Measurements from ENCODE around the gene TMOD1.

GRCh38 chr9:97564291-97565175 lies 63.1 kb downstream of the TMOD1 start:
- TF ChIP-seq ZBTB33 (IDR thresholded peaks at IDR 0.05; ENCODE audit: borderline replicate concordance, low read depth) (no peak), PBX3 (IDR thresholded peaks at IDR 0.05) (peak; percentile 54), CTCF (IDR thresholded peaks at IDR 0.05) (no peak)
